Right lobe of liver (tissue), 6 donors: ENCODE measurements around the gene SSUH2. TPM values are rescaled to one million over a fixed set of nuclear protein-coding genes. Genes with fewer than 3 reads are reported as not detected.

Experiments used
- ATAC-seq, 4 donors: fragments of 200-7000 bp; cut with Tn5 transposase; one replicate each; pipeline ENCODE4 v1.9.1; 2020; ENCODE audit warnings: mild to moderate bottlenecking in 4 of 4, moderate library complexity in 4 of 4
- DNase-seq, 3 donors: peaks; one replicate each; pipeline ENCODE4 v3.0.0-alpha.2; 2020
- H3K27ac ChIP-seq, 3 donors: fragments of 200-600 bp; one replicate each; pipeline ENCODE4 v1.8.0; 2022
- H3K27me3 ChIP-seq, 2 donors: fragments of 200-600 bp; one replicate each; pipeline ENCODE4 v1.8.0; 2022
- H3K36me3 ChIP-seq, 4 donors: fragments of 200-600 bp; sonication (generic) in 1 of 4; one replicate each; pipeline versions ENCODE4 v1.5.1 to v1.8.0; 2017 to 2022; ENCODE audit warnings: control low read depth in 1 of 4
- H3K4me1 ChIP-seq, 4 donors: fragments of 200-600 bp; sonication (generic) in 1 of 4; one replicate each; pipeline versions ENCODE4 v1.5.1 to v1.8.0; 2017 to 2022; ENCODE audit warnings: control low read depth in 1 of 4
- H3K4me3 ChIP-seq, 3 donors: fragments of 200-600 bp; one replicate each; pipeline ENCODE4 v1.8.0; 2022
- H3K9me3 ChIP-seq, 4 donors: fragments of 200-600 bp; sonication (generic) in 1 of 4; one replicate each; pipeline versions ENCODE4 v1.5.1 to v1.8.0; 2017 to 2022; ENCODE audit warnings: control low read depth in 1 of 4
- CTCF ChIP-seq, 4 donors: fragments of 200-600 bp in 3 of 4; fragments of 450-650 bp in 1 of 4; IDR thresholded peaks; one replicate each; pipeline versions ENCODE4 v1.5.1 to v1.8.0; 2016 to 2022; ENCODE audit warnings: antibody characterized with exemption in 4 of 4, mild to moderate bottlenecking in 2 of 4
- POLR2A ChIP-seq: fragments of 450-650 bp; IDR thresholded peaks from one replicate; pipeline ENCODE4 v1.6.1; 2017; ENCODE audit warnings: antibody characterized with exemption, mild to moderate bottlenecking
- WGBS: methylation state at CpG from one replicate; pipeline ENCODE4 v1.1.6; 2018; ENCODE audit warnings: low coverage, low lambda C conversion rate; ENCODE audit not compliant: insufficient coverage; ENCODE audit errors: missing lambda C conversion rate; 5-methylcytosine and 5-hydroxymethylcytosine counted together
- intact Hi-C, 2 donors: fragments of 100-400 bp; cut with DNase I; formaldehyde crosslinking; loops; one replicate each; pipeline versions ENCODE4 v1.11.2 to v1.14.1; 2022
- total RNA-seq, 6 experiments: library from RNA; depleted of rRNA in 2 of 6; stranded (reverse); fragments of >200 nt in 2 of 6; fragmentation: NEBNext Ultra II Directional in 3 of 6; extraction: Animal tissue kit (Norgen Biotek cat#: 25700) in 3 of 6; gene quantifications; one replicate each; pipeline versions ENCODE4 v1.1.0 to v1.2.4, GENCODE V29; 2016 to 2023
- donor health status: DM: no; HTN: yes; CAD: no.
- donor health status: DM: no; HTN: no; CAD: no.
- donor health status: DM: no; HTN: no; CAD: no.
- donor health status: DM: no; HTN: yes; CAD: no.
- donor health status: DM: no; HTN: yes; CAD: no.

The SSUH2 gene
- total RNA-seq, 6 experiments from 2014 or later: 0.09 to 2.0 (median 1.1) TPM; not detected in 1

DNA sequence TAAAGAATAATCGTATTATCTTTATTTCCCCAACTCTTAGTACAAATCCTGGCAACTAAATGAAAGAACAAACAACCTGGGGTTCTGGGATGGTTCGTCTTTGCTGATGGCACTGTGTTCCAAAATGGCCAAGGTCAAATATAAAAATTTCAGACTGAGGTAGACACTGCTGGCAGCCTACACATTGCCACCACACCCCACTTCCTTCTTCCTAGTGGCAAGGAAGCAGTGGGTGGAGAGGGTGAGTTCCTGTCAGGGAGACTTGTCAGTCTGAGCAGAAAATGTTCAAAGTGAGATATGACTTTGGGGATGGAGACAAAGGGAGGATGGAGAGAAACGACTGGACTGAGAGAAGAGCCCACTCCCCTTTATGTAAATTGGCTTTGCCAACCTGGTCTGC lies 73.3 kb downstream of the SSUH2 start:
- no peak overlapping the region for H3K27ac ChIP-seq
- intact Hi-C loops: no loop called here
- H3K27me3 ChIP-seq: no peaks in the 10 kb centered on the region
- no peaks in the 10 kb centered on the region for H3K4me1 ChIP-seq
- ATAC-seq (no peak), DNase-seq (no peak)
- 57% methylated on average over 2 of the region's 3 CpGs for WGBS
- no peak for TF ChIP-seq POLR2A
- TF ChIP-seq CTCF (IDR thresholded peaks at IDR 0.05): no peak
- no peak overlapping the region for H3K4me3 ChIP-seq
- H3K36me3 ChIP-seq: no peaks in the 10 kb centered on the region
- H3K9me3 ChIP-seq: no peaks in the 10 kb centered on the region

Other genes with a start within 250 kb of the SSUH2 start
- 10 to 100 TPM in 3 of 6 experiments, 1 to 10 TPM in 3; 3.0 to 24.0 (median 8.4) TPM for gene LMCD1, start 143.0 kb downstream of the SSUH2 start, total RNA-seq
- not detected for gene CAV3, start 89.0 kb upstream of the SSUH2 start, total RNA-seq
- gene OXTR, start 124.8 kb upstream of the SSUH2 start, total RNA-seq: under 1 TPM; 0.04 to 0.31 (median 0.20) TPM